Naive thymus-derived CD8-positive, alpha-beta T cell (primary cell): ENCODE results near the gene GALNT18. TPM values are rescaled to one million over a fixed set of nuclear protein-coding genes. Genes with fewer than 3 reads are reported as not detected.

Source experiments
- ATAC-seq, 2 donors: fragments of 150-1000 bp; cut with Tn5 transposase in 1 of 2; sonication (Bioruptor Pico), chemical (Tn5 transposase) in 1 of 2; 1 replicate in 1 of 2; 2 replicates in 1 of 2; pipeline ENCODE4 v1.10.0; 2021; ENCODE audit warnings: mild to moderate bottlenecking in 2 of 2, moderate library complexity in 2 of 2
- POLR2A ChIA-PET: fragments of 350-600 bp; sonication (Branson Sonifier 250); formaldehyde crosslinking; loops from one replicate; lab custom pipeline; 2021; ENCODE audit warnings: antibody characterized with exemption; lab: Charles Lee
- DNase-seq, 10 donors: peaks; one replicate each; pipeline versions ENCODE4 v3.0.0 to v3.0.0-alpha.2; 2020 to 2022
- H3K27ac Mint-ChIP-seq, 10 donors: one replicate each; pipeline ENCODE4 v1.8.0; 2020 to 2022; ENCODE audit warnings: mild to moderate bottlenecking in 10 of 10, mixed read lengths in 10 of 10, moderate library complexity in 4 of 10, inconsistent platforms in 1 of 10
- H3K27me3 Mint-ChIP-seq, 5 donors: one replicate each; pipeline ENCODE4 v1.8.0; 2021 to 2022; ENCODE audit warnings: mixed read lengths in 5 of 5
- H3K36me3 Mint-ChIP-seq, 3 donors: one replicate each; pipeline ENCODE4 v1.8.0; 2020 to 2022; ENCODE audit warnings: mixed read lengths in 3 of 3, mild to moderate bottlenecking in 2 of 3, inconsistent platforms in 1 of 3
- H3K4me1 Mint-ChIP-seq, 4 donors: one replicate each; pipeline ENCODE4 v1.8.0; 2021 to 2022; ENCODE audit warnings: mixed read lengths in 4 of 4
- H3K4me3 Mint-ChIP-seq, 10 donors: one replicate each; pipeline ENCODE4 v1.8.0; 2020 to 2022; ENCODE audit warnings: mild to moderate bottlenecking in 10 of 10, mixed read lengths in 10 of 10, moderate library complexity in 6 of 10, inconsistent platforms in 1 of 10
- H3K9me3 Mint-ChIP-seq, 9 donors: one replicate each; pipeline ENCODE4 v1.8.0; 2020 to 2022; ENCODE audit warnings: mixed read lengths in 9 of 9, mild to moderate bottlenecking in 3 of 9, inconsistent platforms in 1 of 9, moderate library complexity in 1 of 9
- polyA plus RNA-seq, 3 donors: library from polyadenylated mRNA; unstranded; fragments of 300-500 nt; fragmentation: Illumina TruSeq; gene quantifications; one replicate each; pipeline ENCODE4 v1.2.3, GENCODE V29; 2021
- total RNA-seq, 8 experiments: library from RNA in 2 of 8; stranded (reverse) in 2 of 8; gene quantifications; one replicate each; pipeline ENCODE4 v1.2.3 and lab custom pipeline; 2021 to 2026

The GALNT18 gene
- total and polyA plus RNA-seq, 5 experiments from 2014 or later = not detected

DNA sequence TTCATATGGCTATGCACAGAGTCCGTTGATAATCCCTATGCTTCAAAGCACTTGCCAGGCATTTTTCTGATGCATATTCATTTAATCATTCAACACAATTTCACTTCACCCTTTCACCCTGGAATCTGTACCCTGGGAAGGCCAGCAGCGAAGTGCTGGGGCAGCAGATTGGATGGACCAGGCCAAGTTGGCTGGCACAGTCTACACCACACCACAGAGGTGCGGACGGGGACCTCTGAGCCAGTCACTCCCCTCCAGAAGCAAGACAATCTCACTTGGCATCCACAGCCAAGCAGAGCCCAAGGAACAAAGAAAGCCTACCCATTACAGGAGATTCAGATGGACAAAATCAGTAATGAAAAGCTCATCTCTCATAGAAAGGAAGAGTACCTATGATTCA is 130.2 kb downstream of the GALNT18 start:
- Mint-ChIP-seq H3K27me3 (peaks cover 2 to 17% (median 4%) of the 10 kb centered on the region in 5 donors), H3K4me1 (no peaks in the 10 kb centered on the region), H3K9me3 (peaks cover 0 to 1% (median 0%) of the 10 kb centered on the region in 9 donors), H3K36me3 (no peaks in the 10 kb centered on the region), H3K4me3 (no peak overlapping the region), H3K27ac (no peak overlapping the region)
- no peak for DNase-seq
- no peak for ATAC-seq
- POLR2A ChIA-PET = no interaction called here

DNA sequence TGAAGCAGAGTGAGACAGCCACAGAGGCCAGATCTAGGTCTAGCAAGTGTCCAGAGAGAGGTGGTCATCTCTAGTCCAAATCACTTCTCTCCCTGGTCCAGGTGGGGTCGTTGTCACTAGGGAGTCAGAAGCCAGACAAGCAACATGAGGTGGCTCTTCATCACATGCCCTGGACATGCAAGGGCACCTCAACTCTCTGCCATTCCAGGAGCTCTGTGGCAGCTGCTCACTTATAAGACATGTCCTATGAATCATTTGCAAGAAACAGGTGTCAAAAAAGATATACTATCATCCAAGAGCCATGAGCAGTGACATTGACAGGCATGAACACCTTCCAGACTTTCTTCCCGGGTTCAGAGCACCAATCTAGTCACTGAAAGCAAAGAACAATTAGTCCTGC is 130.8 kb downstream of the GALNT18 start:
- Mint-ChIP-seq H3K4me1 (no peaks in the 10 kb centered on the region), H3K27me3 (peaks cover 2 to 17% (median 4%) of the 10 kb centered on the region in 5 donors), H3K4me3 (no peak overlapping the region), H3K9me3 (peaks cover 0 to 1% (median 0%) of the 10 kb centered on the region in 9 donors), H3K36me3 (no peaks in the 10 kb centered on the region), H3K27ac (no peak overlapping the region)
- ATAC-seq (no peak), DNase-seq (no peak)
- POLR2A ChIA-PET = no interaction called here

DNA sequence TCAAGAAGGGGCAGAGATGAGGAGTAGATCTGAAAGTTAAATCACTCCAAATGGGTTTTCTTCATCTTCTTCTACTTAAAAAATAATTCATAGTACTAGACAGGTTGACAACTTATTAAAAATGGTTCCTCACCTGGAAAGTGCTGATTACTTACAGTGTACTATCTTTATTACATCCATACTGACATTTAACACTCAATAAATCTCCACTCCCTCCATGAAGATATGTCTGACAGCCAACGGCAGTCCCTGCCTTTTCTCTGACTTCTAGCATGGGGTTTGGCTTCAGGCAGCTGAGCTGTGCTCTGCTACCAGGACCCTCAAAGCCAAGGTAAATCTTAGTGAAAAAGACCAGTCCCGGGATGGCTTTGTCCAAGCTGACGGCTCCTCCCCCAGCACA is 135.4 kb downstream of the GALNT18 start:
- Mint-ChIP-seq H3K4me3 (no peak overlapping the region), H3K27ac (no peak overlapping the region), H3K9me3 (peaks cover 0 to 1% (median 0%) of the 10 kb centered on the region in 9 donors), H3K27me3 (peaks cover 1 to 29% (median 2%) of the 10 kb centered on the region in 5 donors), H3K36me3 (no peaks in the 10 kb centered on the region), H3K4me1 (no peaks in the 10 kb centered on the region)
- POLR2A ChIA-PET = no interaction called here
- ATAC-seq (no peak), DNase-seq (no peak)

DNA sequence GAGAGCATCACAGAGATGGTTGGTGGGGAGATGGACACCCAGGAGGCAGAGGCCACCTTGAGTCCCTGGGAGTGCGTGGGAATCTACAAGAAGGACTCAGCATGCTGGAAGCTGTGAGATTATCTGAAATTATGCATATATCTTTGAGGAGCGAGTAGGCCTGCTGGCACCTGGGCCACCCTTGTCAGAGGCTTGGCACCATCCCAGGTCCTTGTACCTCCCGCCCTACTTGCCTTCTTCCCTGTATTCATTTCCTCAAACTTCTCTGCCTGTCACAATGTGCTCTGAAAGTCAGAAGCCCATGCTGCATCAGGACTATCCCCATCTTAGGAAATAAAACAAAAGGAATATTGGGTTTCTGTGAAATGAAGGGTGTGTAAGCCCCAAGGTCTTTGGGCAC is 135.8 kb downstream of the GALNT18 start:
- no peak overlapping the region for H3K4me3 Mint-ChIP-seq
- H3K27me3 Mint-ChIP-seq = peaks cover 1 to 29% (median 2%) of the 10 kb centered on the region in 5 donors
- ATAC-seq (no peak), DNase-seq (no peak)
- no peaks in the 10 kb centered on the region for H3K4me1 Mint-ChIP-seq
- no peak overlapping the region for H3K27ac Mint-ChIP-seq
- POLR2A ChIA-PET = no interaction called here
- peaks cover 0 to 1% (median 0%) of the 10 kb centered on the region in 9 donors for H3K9me3 Mint-ChIP-seq
- H3K36me3 Mint-ChIP-seq = no peaks in the 10 kb centered on the region

DNA sequence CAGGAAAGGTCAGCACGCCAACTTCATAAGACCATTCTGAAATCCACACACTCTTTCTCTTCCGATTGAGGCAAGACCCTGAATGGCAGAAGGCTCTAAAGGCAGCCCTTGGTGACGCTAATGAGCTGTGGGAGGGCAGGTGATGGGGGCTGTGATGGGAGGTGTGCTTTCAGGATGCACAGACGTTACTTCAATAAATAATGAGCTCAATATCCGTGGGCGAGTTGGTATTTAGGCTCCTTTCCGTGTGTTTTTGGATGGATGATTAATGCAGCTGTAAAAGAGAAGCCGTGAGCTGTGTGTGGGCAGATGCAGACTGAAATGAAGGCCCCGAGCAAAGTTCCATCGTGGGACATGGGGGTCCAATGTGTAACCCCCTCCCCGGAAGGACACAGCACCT is 138.2 kb downstream of the GALNT18 start:
- POLR2A ChIA-PET = no interaction called here
- Mint-ChIP-seq H3K4me3 (no peak overlapping the region), H3K27me3 (peaks cover 0 to 26% (median 2%) of the 10 kb centered on the region in 5 donors)

DNA sequence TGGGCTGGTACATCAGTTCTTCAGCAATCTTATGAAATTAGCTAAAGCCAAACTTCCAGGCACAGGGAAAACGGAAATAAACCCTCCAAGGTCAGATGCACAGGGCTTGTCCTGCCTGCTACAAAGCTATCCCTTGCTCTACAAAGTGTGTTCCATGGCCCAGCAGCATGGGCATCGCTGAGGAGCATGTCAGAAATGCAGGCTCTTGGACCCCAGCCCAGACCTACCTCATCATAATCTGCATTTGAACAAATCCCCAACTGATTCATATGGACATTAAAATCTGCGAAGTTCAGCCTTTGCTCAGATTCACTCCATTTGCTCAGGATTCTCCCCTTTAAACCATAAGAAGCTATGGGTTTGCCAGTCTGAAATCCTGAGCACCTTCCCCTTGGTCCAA is 139.1 kb downstream of the GALNT18 start:
- H3K27me3 Mint-ChIP-seq = peaks cover 0 to 28% (median 8%) of the 10 kb centered on the region in 5 donors
- no peak overlapping the region for H3K27ac Mint-ChIP-seq
- H3K9me3 Mint-ChIP-seq = no peaks in the 10 kb centered on the region
- POLR2A ChIA-PET = no interaction called here
- DNase-seq = no peak
- no peak for ATAC-seq
- no peak overlapping the region for H3K4me3 Mint-ChIP-seq
- no peaks in the 10 kb centered on the region for H3K36me3 Mint-ChIP-seq
- H3K4me1 Mint-ChIP-seq = no peaks in the 10 kb centered on the region

More for the DNA sequence above, 138.2 kb downstream of the GALNT18 start:
- Mint-ChIP-seq H3K27ac (no peak overlapping the region), H3K9me3 (no peaks in the 10 kb centered on the region), H3K36me3 (no peaks in the 10 kb centered on the region), H3K4me1 (no peaks in the 10 kb centered on the region)
- DNase-seq (no peak), ATAC-seq (no peak)

DNA sequence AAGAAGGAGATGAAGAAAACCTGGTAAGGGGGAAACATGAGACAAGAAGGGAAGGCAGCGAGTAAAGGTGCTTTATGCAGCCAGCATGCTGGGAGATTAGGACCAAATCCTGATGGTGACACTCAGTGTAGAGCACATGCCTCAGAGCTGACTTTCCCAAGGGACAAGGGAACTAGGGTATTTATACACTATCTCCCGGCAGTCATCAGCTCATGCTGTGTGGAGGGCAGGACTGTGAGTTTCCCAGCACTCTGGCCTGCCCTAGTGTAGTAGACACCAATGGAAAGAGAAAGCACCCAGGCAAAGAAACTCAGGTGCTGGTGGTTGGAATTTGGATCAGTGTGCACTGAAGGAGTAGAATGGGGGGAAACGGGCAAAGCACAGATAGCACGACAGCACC is 140.4 kb downstream of the GALNT18 start:
- no peak overlapping the region for H3K4me3 Mint-ChIP-seq
- H3K9me3 Mint-ChIP-seq = no peaks in the 10 kb centered on the region
- no peaks in the 10 kb centered on the region for H3K4me1 Mint-ChIP-seq
- DNase-seq (no peak), ATAC-seq (no peak)
- H3K27ac Mint-ChIP-seq = no peak overlapping the region
- POLR2A ChIA-PET = no interaction called here
- H3K27me3 Mint-ChIP-seq = peaks cover 0 to 29% (median 8%) of the 10 kb centered on the region in 5 donors
- H3K36me3 Mint-ChIP-seq = no peaks in the 10 kb centered on the region

DNA sequence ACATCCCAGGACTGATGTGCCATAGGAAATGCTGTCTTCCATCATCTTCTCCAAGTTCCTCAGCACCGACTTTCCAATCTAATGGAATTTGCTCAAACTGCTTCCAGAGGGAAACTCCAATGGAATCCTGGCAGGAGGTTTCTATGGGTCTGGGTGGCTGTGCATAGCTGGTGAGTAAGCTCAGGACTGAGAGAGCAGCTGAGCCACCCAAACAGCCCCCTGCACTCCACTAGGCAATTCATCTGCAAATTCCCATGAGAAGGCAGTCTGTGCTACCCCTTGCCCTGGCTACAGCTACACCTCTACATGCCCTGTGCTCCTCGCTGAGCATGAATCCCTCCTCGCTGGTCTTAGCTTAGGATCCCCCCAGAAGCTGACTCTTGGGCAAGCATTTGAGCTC is 140.8 kb downstream of the GALNT18 start:
- H3K27ac Mint-ChIP-seq = no peak overlapping the region
- ATAC-seq (no peak), DNase-seq (no peak)
- H3K9me3 Mint-ChIP-seq = no peaks in the 10 kb centered on the region
- H3K36me3 Mint-ChIP-seq = no peaks in the 10 kb centered on the region
- POLR2A ChIA-PET = no interaction called here
- no peaks in the 10 kb centered on the region for H3K4me1 Mint-ChIP-seq
- no peak overlapping the region for H3K4me3 Mint-ChIP-seq
- peaks cover 0 to 29% (median 8%) of the 10 kb centered on the region in 5 donors for H3K27me3 Mint-ChIP-seq

DNA sequence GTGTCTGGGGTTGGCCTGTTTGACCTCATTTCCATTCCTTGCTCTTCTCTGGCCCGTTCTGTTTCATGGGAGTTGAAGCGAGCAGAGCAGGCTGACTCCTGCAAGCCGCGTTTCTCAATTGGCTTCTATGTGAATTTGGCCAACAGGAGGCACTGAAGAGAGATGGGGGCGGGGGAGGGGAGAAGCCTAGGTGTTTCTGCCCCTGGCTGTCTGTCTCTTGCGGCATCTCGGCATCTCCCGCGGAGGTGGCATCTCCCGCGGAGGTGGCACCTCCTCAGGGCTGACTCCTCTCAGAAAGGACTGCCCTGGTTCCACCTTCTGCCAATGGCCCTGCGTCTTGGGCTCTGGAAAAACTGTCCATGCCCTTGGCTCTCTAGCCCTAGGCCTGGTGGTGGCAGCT is 143.1 kb downstream of the GALNT18 start:
- DNase-seq (no peak), ATAC-seq (no peak)
- POLR2A ChIA-PET = no interaction called here
- Mint-ChIP-seq H3K4me1 (no peaks in the 10 kb centered on the region), H3K27ac (no peak overlapping the region), H3K9me3 (no peaks in the 10 kb centered on the region), H3K36me3 (no peaks in the 10 kb centered on the region), H3K4me3 (no peak overlapping the region), H3K27me3 (peaks cover 0 to 29% (median 8%) of the 10 kb centered on the region in 5 donors)

DNA sequence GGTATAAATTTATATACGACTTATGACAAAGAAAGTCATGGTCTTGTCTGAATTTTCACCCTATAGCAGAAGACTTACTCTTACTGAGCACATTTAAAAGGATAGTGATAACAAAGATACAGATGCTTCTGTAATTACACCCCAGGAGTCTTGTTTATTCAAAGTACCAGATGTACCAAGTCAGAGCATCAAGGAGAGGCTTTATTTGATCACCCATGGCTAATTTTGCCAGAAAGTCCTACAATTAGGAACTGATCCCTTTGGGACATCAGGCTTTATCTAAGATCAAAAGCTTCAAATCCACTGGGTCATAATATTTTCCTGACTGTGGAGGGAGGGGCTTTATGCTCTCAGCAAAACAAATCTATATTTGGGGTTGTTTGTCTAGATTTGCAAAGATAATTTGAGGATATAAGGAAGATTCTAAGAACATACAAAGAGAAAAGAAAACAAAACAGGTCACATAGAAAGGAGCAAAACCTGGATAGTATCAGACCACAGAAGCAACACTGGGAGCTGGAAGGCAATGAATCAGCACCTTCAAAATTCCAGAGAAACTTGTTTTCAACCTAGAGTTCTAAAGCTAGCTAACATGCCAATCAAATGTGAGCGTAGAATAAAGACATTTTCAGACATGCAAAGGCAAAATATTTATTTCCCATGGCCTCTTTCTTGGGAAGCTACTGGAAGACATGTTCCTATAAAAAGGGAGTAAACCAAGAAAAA is 143.9 kb downstream of the GALNT18 start:
- ATAC-seq (no peak), DNase-seq (no peak)
- Mint-ChIP-seq H3K4me3 (no peak overlapping the region), H3K9me3 (no peaks in the 10 kb centered on the region), H3K4me1 (no peaks in the 10 kb centered on the region), H3K36me3 (no peaks in the 10 kb centered on the region), H3K27me3 (peaks cover 0 to 21% (median 5%) of the 10 kb centered on the region in 5 donors), H3K27ac (peak overlapping the region in 1 of 10 donors; percentile 57)
- POLR2A ChIA-PET = no interaction called here

DNA sequence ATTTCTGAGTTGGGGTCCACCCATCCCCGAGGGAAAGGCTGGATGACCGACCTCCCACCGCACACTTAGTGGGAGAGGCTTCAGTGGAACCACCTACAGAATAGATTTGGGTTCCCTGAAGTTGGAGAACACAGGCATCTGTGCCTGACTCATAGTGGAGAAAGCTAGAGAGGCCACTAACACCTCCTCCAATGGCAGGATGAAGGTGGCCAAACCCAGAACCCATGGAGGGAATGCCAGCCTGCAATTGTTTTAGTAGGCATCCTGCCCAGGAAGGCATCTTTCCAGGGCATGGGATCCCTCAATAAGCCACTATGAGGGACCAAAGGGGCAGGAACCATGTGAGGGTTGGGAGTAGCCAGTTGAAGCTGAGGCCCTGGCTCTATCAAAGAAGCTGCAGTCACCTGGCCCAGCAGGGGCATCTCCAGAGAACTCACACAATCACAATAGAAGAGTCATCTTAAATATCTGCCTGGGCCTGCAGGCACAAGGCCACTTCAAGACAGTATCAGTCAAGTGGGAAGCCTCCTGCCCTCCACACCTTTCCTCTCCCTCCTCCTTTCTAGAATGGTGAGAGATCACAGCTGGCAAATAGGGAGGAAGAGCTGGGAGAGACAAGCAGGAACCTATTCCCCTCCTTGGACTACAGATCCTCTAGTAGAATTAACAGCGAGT is 144.7 kb downstream of the GALNT18 start:
- no peak for DNase-seq
- POLR2A ChIA-PET = no interaction called here
- no peaks in the 10 kb centered on the region for H3K4me1 Mint-ChIP-seq
- H3K36me3 Mint-ChIP-seq = no peaks in the 10 kb centered on the region
- no peak for ATAC-seq
- peaks cover 0 to 15% (median 0%) of the 10 kb centered on the region in 5 donors for H3K27me3 Mint-ChIP-seq
- no peak overlapping the region for H3K27ac Mint-ChIP-seq
- H3K9me3 Mint-ChIP-seq = no peaks in the 10 kb centered on the region
- H3K4me3 Mint-ChIP-seq = no peak overlapping the region

DNA sequence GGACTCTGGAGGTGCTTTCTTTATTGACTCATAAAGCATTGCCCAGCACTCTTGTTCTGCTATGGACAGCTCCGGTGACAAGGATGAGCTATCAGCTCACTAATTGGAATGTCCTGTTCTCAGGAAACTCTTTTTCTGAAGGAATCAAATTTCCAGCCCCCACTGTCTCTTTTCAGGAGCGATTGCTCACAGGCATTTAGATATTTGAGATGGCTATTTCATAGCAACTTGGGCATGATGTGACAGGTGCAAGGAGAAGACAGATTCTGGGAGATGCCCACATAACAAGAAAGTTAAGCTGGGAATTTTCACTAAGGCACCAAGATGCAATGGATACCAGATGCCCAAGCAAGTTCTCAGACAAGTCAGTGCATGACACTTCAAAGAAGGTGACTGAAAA is 145.3 kb downstream of the GALNT18 start:
- Mint-ChIP-seq H3K36me3 (no peaks in the 10 kb centered on the region), H3K4me3 (no peak overlapping the region), H3K27ac (no peak overlapping the region), H3K4me1 (no peaks in the 10 kb centered on the region), H3K27me3 (peaks cover 0 to 12% (median 0%) of the 10 kb centered on the region in 5 donors), H3K9me3 (no peaks in the 10 kb centered on the region)
- DNase-seq = no peak
- no peak for ATAC-seq
- POLR2A ChIA-PET = no interaction called here

DNA sequence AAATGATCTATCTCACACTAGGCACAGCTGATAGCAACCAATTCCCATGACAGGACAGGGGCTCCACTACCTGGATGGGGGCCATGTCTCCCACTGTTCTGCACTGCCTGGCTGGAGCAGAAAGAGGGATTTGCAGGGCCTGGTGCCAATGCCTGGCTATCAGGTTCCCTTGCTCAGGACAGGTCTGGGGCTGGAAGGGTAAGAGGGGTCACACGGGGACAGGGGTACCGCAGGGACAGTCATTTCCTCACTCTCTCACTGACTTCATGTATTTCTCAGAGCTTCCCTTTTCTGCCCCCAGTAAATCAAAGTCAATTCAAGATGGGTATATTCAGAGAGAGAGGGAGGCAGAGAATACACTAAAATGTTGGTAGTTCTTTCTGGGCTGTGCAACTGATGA is 149.7 kb downstream of the GALNT18 start:
- Mint-ChIP-seq H3K27me3 (peaks cover 0 to 10% (median 3%) of the 10 kb centered on the region in 5 donors), H3K4me1 (no peaks in the 10 kb centered on the region), H3K4me3 (no peak overlapping the region), H3K9me3 (no peaks in the 10 kb centered on the region), H3K27ac (no peak overlapping the region), H3K36me3 (no peaks in the 10 kb centered on the region)
- no peak for DNase-seq
- POLR2A ChIA-PET = no interaction called here
- no peak for ATAC-seq
